GM12872 (cell line): ENCODE results near the gene CREB5.

Source experiments
- CTCF ChIP-seq: IDR thresholded peaks from 3 replicates; pipeline ENCODE4 v1.5.1; 2011; ENCODE audit warnings: low read depth, mild to moderate bottlenecking, low read length, moderate library complexity; ENCODE audit not compliant: insufficient read depth

The CREB5 gene

DNA sequence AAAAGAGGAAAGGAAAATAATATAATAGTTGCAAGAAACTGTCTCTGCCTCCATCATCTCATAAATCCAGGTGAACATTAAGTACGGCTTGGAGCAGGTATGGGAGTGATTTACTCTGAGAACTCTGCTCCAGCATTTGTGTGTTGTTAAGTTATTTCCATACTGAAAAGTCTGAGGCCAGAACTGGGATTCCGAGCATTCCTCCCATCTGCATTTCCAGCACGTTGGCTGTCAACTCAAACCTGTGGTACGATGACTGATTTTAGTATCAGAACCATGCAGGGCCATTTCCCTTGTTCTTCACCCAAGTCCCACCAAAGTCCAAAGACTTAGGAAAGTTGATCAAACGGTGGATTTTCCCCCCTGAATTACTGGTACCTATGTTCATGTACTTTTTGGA lies 104.9 kb downstream of the CREB5 start:
- TF ChIP-seq CTCF = no peak

DNA sequence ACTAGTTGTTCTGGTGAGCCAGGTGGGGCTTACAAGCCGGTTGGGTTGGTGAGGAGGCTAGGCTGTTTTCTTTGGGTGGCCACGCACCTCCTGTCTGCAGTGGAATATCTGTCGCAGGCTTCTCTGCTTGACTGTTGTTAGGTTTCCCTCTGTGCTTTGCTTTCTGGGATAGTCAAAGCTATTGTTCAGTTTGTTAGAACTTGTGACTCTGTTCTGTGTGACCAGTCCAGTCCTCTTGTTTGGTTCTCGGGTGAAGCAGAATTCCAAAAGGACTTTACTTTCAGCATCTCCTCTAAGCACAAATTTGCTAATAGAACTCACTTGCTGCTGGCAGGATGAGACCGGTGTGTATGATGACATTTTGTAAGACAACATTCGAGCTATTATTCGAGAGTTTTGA lies 105.3 kb downstream of the CREB5 start:
- TF ChIP-seq CTCF = no peak

GRCh38 chr7:28520074-28521015 lies 108.0 kb downstream of the CREB5 start:
- TF ChIP-seq CTCF = no peak

GRCh38 chr7:28524978-28525377 lies 112.7 kb downstream of the CREB5 start:
- no peak for TF ChIP-seq CTCF

DNA sequence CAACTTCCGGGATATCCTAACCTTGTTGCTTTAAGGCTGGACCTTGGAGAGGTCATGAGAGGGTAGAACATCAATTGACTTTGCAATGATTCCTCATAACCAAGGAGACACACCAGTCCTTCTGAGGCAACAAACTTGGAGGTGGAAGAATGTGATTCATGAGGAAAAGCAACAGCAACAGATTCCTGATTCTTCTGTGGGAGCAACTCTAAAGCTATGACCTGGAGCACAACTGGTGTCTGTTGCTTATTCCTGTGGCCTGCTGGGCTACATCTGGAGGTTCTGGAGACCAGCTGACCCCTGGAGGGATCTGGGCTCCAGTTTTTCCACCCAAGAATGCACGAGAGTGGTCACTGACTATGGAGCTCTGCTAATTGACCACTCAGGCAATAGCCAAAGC lies 116.6 kb downstream of the CREB5 start:
- no peak for TF ChIP-seq CTCF

DNA sequence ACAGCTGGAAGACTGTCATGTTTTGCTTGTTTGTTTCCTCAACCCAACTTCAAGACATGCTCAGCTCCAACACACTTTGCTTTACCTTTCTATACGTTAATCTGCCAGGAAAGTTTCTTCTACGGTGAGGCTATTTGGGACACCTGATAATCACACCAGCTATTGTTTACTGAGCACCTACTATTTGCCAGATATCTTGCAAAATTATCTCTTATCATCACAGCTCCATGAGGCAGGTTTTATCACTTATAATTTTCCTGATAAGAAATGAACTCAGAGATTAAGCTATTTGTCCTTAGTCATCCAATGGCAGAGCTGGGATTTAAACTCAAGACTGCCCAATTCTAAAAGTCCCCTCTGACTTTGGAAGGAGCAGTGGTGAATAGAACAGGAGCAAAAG lies 117.4 kb downstream of the CREB5 start:
- TF ChIP-seq CTCF = no peak

GRCh38 chr7:28530175-28530802 lies 118.0 kb downstream of the CREB5 start:
- no peak for TF ChIP-seq CTCF
